ENCODE data around the gene HGFAC. TPM values are rescaled to one million over a fixed set of nuclear protein-coding genes. Genes with fewer than 3 reads are reported as not detected.

The HGFAC gene
- total RNA-seq, 3 donors from 2014 or later (not counting 1 experiment from before 2014, with no cell fraction given) = 0.43 to 0.54 TPM; not detected in 1

DNA sequence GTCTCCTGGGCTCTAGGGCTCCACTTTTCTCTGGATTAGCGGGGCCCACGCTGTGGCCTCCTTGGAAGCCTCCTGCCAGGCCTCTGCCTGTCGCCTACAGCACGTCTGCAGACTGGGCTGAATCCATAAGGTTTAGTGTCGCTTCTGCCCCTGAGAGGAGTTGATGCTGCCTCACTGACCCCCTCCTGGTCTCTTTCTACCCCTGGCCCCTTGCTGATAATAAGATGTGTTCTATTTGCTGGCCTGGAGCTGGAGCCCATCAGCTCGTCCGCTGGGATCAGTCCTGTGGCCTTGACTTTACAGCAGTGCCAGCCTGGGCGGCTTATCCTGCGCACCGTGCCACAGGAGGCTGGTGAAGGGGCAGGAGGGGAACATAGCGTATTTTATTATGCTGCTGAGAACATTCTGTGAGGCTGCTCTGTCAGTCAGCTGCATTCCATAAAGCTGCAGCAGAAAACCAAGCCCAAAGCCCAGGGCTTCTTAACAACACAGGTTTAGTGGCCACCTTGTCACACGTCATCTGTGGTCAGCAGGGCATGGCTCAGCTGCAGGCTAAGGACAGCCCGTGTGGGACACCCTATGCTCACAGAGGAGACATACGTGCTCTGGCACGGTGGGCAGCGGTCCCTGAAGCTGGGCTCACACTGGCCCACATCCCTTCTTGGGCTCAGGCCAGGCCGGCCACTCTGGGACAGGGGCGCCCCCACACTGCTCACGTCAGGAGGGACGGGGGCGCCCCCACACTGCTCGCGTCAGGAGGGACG lies 29.3 kb upstream of the HGFAC start:
- ATAC-seq = no peak
- TF ChIP-seq, protein P1, sequence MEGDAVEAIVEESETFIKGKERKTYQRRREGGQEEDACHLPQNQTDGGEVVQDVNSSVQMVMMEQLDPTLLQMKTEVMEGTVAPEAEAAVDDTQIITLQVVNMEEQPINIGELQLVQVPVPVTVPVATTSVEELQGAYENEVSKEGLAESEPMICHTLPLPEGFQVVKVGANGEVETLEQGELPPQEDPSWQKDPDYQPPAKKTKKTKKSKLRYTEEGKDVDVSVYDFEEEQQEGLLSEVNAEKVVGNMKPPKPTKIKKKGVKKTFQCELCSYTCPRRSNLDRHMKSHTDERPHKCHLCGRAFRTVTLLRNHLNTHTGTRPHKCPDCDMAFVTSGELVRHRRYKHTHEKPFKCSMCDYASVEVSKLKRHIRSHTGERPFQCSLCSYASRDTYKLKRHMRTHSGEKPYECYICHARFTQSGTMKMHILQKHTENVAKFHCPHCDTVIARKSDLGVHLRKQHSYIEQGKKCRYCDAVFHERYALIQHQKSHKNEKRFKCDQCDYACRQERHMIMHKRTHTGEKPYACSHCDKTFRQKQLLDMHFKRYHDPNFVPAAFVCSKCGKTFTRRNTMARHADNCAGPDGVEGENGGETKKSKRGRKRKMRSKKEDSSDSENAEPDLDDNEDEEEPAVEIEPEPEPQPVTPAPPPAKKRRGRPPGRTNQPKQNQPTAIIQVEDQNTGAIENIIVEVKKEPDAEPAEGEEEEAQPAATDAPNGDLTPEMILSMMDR (IDR thresholded peaks at IDR 0.05) = no peak
- H3K36me3 Mint-ChIP-seq = no peaks in the 10 kb centered on the region
- 91% methylated on average over 19 of the region's 24 CpGs for WGBS (ENCODE audit: insufficient coverage)
- H3K4me1 Mint-ChIP-seq = no peaks in the 10 kb centered on the region
- H3K27ac Mint-ChIP-seq = no peak overlapping the region
- no peak overlapping the region for H3K4me3 Mint-ChIP-seq
- H3K27me3 Mint-ChIP-seq (ENCODE audit: low read depth in 2 of 2) = no peaks in the 10 kb centered on the region
- DNase-seq = no peak
- intact Hi-C loops (cut with micrococcal nuclease) = no loop called here
- Histone ChIP-seq H3K9me3 (ENCODE audit: control insufficient read depth, insufficient read depth, low read length) (no peaks in the 10 kb centered on the region), H3K27ac (ENCODE audit: low read length) (no peak overlapping the region), H3K27me3 (ENCODE audit: control insufficient read depth, insufficient read depth, low read length) (no peaks in the 10 kb centered on the region), H3K36me3 (ENCODE audit: control insufficient read depth, insufficient read depth, low read length) (no peaks in the 10 kb centered on the region), H3K4me1 (ENCODE audit: control insufficient read depth, insufficient read depth, low read length) (no peaks in the 10 kb centered on the region), H3K4me3 (ENCODE audit: low read length) (no peak overlapping the region)
- H3K9me3 Mint-ChIP-seq = no peaks in the 10 kb centered on the region

DNA sequence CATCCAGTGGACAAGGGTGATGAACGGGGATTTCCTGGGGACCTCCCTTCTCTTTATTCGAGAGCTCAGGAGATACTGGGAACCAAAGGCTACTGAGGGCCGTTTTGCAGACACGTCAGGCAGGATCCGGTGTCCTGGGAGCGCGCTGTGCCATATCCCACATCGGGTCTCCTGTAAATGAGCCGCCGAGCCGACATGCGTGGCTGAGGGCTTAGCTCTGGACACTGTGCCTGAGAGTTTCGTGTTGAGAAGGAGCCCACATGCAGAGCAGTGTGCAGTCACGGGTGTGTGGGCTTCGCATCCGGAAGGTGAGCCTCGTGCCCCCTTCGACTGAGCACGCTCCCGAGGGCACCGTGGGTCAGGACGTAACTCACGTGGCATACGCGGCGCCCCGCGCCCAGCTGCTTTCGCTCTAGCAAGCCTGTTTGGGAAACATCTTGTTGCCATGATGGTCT lies 28.5 kb upstream of the HGFAC start:
- ATAC-seq (no peak), DNase-seq (no peak)
- no peaks in the 10 kb centered on the region for H3K4me1 Mint-ChIP-seq
- H3K27ac Mint-ChIP-seq = no peak overlapping the region
- no peaks in the 10 kb centered on the region for H3K36me3 ChIP-seq (ENCODE audit: control insufficient read depth, insufficient read depth, low read length)
- no peak overlapping the region for H3K4me3 Mint-ChIP-seq
- H3K9me3 ChIP-seq (ENCODE audit: control insufficient read depth, insufficient read depth, low read length) = no peaks in the 10 kb centered on the region
- 92% methylated on average over 29 of the region's 29 CpGs for WGBS (ENCODE audit: insufficient coverage)
- no peaks in the 10 kb centered on the region for H3K36me3 Mint-ChIP-seq
- no peaks in the 10 kb centered on the region for H3K9me3 Mint-ChIP-seq
- no peak overlapping the region for H3K27ac ChIP-seq (ENCODE audit: low read length)
- no peaks in the 10 kb centered on the region for H3K27me3 Mint-ChIP-seq (ENCODE audit: low read depth in 2 of 2)
- H3K27me3 ChIP-seq (ENCODE audit: control insufficient read depth, insufficient read depth, low read length) = no peaks in the 10 kb centered on the region
- H3K4me1 ChIP-seq (ENCODE audit: control insufficient read depth, insufficient read depth, low read length) = no peaks in the 10 kb centered on the region
- no peak overlapping the region for H3K4me3 ChIP-seq (ENCODE audit: low read length)
- TF ChIP-seq, protein P1 (IDR thresholded peaks at IDR 0.05) = no peak
- intact Hi-C loops (cut with micrococcal nuclease) = no loop called here

DNA sequence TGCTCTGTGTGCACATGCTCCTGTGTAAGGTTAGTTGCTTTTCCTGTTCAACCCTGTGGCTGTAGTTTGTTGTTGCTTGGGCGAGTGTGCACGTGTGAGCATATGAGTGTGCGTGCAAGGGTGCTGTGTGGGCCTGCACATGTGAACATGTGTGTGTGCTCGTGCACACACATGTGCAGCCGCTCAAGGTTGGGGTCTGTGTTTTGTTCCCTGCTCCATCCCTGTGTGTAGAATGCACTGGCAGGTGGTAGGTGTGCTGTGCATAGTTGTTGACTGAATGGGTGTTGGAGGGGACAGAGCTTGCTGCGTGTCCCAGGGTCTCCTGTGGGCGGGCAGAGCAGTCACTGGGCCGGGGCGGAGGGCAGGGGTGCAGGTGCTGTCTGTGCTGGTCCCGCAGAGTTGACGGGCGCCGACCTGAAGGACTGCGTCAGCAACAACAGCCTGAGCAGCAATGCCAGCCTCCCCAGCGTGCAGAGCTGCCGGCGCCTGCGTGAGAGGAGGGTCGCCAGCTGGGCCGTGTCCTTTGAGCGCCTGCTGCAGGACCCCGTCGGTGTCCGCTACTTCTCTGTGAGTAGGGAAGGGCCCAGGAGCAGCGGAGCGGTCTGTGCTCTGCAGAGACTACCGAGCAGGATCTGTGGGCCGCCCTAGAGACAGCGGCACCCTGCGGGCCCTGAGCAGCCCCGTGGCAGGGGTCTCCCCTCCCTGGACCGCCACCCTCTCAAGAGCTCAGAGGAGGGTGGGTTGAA lies 27.9 kb upstream of the HGFAC start:
- Mint-ChIP-seq H3K9me3 (no peaks in the 10 kb centered on the region), H3K36me3 (no peaks in the 10 kb centered on the region), H3K4me3 (no peak overlapping the region), H3K4me1 (no peaks in the 10 kb centered on the region), H3K27me3 (ENCODE audit: low read depth in 2 of 2) (no peaks in the 10 kb centered on the region), H3K27ac (no peak overlapping the region)
- 87% methylated on average over 32 of the region's 32 CpGs for WGBS (ENCODE audit: insufficient coverage)
- TF ChIP-seq, protein P1 (IDR thresholded peaks at IDR 0.05) = no peak
- ATAC-seq (no peak), DNase-seq (no peak)
- H3K27ac ChIP-seq (ENCODE audit: low read length) = no peak overlapping the region
- H3K4me1 ChIP-seq (ENCODE audit: control insufficient read depth, insufficient read depth, low read length) = no peaks in the 10 kb centered on the region
- H3K9me3 ChIP-seq (ENCODE audit: control insufficient read depth, insufficient read depth, low read length) = no peaks in the 10 kb centered on the region
- H3K27me3 ChIP-seq (ENCODE audit: control insufficient read depth, insufficient read depth, low read length) = no peaks in the 10 kb centered on the region
- intact Hi-C loops (cut with micrococcal nuclease) = no loop called here
- H3K36me3 ChIP-seq (ENCODE audit: control insufficient read depth, insufficient read depth, low read length) = no peaks in the 10 kb centered on the region
- H3K4me3 ChIP-seq (ENCODE audit: low read length) = no peak overlapping the region

Data from natural killer cell (primary cell).